ENCODE data around the gene PSMC5. TPM values are rescaled to one million over a fixed set of nuclear protein-coding genes. Genes with fewer than 3 reads are reported as not detected.

The PSMC5 gene
- total RNA-seq, 1 experiment from 2014 or later = 183 TPM

DNA sequence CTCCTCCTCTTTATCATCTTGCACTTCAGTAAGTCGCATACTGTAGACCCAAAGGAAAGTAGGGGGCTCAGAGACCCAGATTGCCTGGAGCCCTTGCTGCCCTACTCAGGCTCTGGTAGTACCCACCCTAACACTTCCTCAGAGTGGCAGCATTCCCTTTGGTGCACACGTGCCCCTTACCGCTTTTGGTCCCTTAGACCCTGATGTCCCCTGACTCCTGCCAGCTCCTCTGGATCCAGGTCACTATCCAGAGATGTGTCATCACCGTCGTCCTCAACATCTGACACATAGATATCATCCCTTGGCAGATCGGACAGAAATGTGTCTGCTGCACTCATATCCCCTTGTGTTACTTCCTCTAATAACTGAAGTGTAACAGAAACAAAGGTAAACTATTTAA lies 5.4 kb upstream of the PSMC5 start:
- Histone ChIP-seq H3T11ph (ENCODE audit: low read length) (no peak overlapping the region), H2BK12ac (ENCODE audit: insufficient read length, low read depth, low read length) (no peak overlapping the region), H3K56ac (ENCODE audit: insufficient read length, low read depth, low read length) (no peak overlapping the region), H4K91ac (ENCODE audit: insufficient read length, low read depth, low read length) (no peak overlapping the region), H3K4me1 (ENCODE audit: insufficient read depth, low read length) (no peaks in the 10 kb centered on the region), H4K8ac (replicated peaks; ENCODE audit: insufficient read length, low read depth, low read length) (no peak overlapping the region), H2AK5ac (ENCODE audit: insufficient read length, low read length) (no peak overlapping the region), H3K79me2 (ENCODE audit: insufficient read depth, low read length) (peaks cover 1% of the 10 kb centered on the region; the same call in 1 of the 2 replicates), H2BK5ac (ENCODE audit: insufficient read length, low read length) (no peak overlapping the region), H4K20me1 (ENCODE audit: control insufficient read depth, insufficient read depth, insufficient read length) (no peaks in the 10 kb centered on the region), H3K79me1 (ENCODE audit: insufficient read depth, low read depth, low read length, poor library complexity, severe bottlenecking) (no peaks in the 10 kb centered on the region), H3K14ac (ENCODE audit: insufficient read depth, low read length) (no peak overlapping the region), H2AFZ (ENCODE audit: low read length) (no peak overlapping the region), H2BK120ac (ENCODE audit: low read depth, low read length, poor library complexity, severe bottlenecking) (no peak overlapping the region), H3K27me3 (ENCODE audit: insufficient read depth, low read length) (no peaks in the 10 kb centered on the region), H3K4ac (ENCODE audit: low read depth, low read length) (no peak overlapping the region), H3K23me2 (ENCODE audit: insufficient read length, low read depth, low read length, poor library complexity, severe bottlenecking) (no peaks in the 10 kb centered on the region), H3K4me2 (ENCODE audit: insufficient read depth, insufficient read length, low read length) (no peak overlapping the region), H3K27ac (ENCODE audit: insufficient read length, low read depth, low read length) (no peak overlapping the region), H2BK15ac (ENCODE audit: low read depth, low read length) (no peak overlapping the region), H3K23ac (ENCODE audit: insufficient read length, low read depth, low read length) (no peak overlapping the region), H3K18ac (ENCODE audit: insufficient read length, low read depth, low read length) (no peak overlapping the region), H3K9me3 (ENCODE audit: control insufficient read depth, low read depth, low read length) (no peaks in the 10 kb centered on the region), H2BK20ac (ENCODE audit: low read depth, low read length, poor library complexity, severe bottlenecking) (no peak overlapping the region), H4K5ac (ENCODE audit: insufficient read length, low read depth, low read length) (no peak overlapping the region), H3K9ac (ENCODE audit: extremely low read depth, insufficient read length, low read length) (no peak overlapping the region)
- Mint-ChIP-seq H3K27ac (0 out of 7 replicates have a peak overlapping the region, but pooled peaks of 1 of the 3 experiments have one; percentile 12), H3K4me1 (peaks cover 6 to 7% of the 10 kb centered on the region in 2 experiments), H3K36me3 (ENCODE audit: insufficient read depth in 1 of 3, low read depth in 3 of 3) (peaks cover 64 to 100% (median 91%) of the 10 kb centered on the region in 3 experiments), H3K27me3 (ENCODE audit: low read depth) (no peaks in the 10 kb centered on the region; the same call in 1 of the 2 replicates), H3K9me3 (no peaks in the 10 kb centered on the region; a peak in 1 of 5 replicates), H3K4me3 (no peak overlapping the region; a peak in 1 of 5 replicates)
- no CpG with 5 or more reads among the region's 6 CpGs for WGBS (ENCODE audit: extremely low coverage, insufficient read length, low lambda C conversion rate)
- TF ChIP-seq, protein P1, sequence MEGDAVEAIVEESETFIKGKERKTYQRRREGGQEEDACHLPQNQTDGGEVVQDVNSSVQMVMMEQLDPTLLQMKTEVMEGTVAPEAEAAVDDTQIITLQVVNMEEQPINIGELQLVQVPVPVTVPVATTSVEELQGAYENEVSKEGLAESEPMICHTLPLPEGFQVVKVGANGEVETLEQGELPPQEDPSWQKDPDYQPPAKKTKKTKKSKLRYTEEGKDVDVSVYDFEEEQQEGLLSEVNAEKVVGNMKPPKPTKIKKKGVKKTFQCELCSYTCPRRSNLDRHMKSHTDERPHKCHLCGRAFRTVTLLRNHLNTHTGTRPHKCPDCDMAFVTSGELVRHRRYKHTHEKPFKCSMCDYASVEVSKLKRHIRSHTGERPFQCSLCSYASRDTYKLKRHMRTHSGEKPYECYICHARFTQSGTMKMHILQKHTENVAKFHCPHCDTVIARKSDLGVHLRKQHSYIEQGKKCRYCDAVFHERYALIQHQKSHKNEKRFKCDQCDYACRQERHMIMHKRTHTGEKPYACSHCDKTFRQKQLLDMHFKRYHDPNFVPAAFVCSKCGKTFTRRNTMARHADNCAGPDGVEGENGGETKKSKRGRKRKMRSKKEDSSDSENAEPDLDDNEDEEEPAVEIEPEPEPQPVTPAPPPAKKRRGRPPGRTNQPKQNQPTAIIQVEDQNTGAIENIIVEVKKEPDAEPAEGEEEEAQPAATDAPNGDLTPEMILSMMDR (conservative IDR thresholded peaks at IDR 0.05) = no peak
- DNase-seq = no peak

Measured in H9 (cell line).